ENCODE measurements around the gene TRIM29.

The TRIM29 gene

DNA sequence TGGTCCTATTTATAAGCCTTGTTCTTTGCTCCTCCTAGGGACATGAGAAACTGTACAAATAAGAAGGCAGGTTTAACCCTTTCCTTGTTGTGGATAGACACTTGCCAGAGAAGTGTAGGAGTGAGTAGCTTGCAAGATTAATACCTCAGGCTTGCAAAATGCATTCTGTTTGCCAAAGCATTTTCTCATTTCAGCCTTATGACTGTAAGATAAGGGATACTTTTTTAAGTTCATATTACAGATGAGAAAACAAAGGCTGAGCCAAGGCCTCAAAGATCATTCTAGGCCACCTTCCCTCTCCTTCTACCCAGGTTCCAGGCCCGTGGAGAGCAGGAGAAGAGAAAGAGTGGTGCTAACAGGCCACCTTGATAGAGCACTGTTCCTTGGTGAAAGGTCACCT is 46.8 kb downstream of the TRIM29 start:
- no peak for DNase-seq

DNA sequence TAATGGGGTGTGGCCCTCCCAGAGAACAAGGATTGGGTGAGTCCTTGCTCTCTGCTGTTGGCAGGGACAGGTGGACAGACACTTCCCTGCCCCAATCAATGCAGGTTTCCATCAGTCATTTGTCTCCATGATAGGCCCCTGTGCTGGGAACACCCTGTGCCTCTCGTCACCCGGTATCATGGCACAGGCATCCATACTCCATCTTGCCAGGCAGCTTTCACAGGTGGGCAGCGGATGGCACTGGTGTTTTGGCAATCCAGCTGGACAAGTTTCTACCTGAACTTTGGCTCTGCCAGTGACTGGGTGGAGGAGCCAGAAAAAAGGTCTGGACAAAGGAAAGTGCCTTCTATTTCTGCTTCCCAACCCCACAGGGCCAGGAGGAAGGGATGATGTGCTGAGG is 47.5 kb downstream of the TRIM29 start:
- DNase-seq = no peak

DNA sequence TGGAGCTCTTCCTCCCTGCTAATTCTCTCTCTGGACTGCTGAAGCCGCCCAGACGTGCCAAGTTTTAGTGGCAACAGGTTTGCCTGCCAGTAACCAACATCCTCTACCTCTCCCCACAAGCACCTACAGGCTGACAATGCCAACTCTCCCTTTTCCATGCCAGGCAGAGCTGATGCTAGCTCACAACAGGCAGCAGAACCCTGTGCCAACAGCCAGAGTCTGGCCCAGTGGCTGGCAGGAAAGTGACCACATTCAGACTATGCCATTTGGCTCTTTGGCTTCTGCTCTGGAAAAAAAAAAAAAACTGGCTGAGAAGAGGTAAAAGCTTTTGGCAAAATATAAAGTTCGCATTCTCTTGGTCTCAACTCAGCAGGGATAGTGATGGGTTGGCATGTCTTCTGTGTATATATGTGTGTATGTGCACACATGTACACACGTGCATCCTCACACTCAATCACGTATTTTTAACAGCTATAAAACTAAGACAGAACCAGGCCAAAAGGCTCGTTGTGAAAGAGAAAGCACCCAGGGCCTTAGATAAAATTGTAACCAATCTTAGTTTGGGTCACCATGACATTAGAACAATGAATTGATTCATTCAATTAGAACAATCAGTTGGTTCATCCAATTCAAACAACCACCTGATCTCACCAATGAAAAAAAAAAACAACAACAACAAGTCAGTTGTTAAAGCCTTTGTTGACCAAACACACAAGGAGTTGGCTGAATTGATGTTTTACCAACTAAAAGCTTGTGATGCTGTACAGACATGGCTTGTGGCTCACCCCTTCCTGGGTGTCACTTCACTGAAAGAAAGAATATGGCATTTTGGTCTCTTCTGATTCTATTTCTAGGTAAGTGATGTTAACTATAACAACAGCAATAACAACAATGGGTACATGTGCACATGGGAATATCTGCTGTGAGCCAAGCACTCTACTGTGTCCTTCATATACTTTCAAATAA is 48.6 kb downstream of the TRIM29 start:
- no peak for DNase-seq

DNA sequence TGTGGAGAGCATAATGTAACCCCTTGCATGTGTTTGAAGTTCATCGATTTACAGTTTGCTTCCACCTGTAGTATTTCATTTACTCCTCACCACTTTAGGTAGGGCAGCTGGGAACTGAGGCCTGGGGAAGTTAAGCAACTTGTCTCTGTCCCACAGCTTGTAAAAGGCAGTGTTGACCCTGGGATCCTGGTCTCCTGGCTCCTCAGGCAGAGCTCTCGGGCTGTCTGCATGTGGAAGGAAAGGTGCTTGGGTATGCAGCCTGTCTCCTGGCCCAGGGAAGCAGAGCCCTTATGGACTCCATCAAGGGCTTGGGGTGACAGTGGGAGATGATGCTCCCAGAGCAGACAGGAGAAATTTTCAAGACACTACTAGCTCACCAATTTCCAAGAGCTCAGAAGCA is 49.9 kb downstream of the TRIM29 start:
- DNase-seq = no peak

DNA sequence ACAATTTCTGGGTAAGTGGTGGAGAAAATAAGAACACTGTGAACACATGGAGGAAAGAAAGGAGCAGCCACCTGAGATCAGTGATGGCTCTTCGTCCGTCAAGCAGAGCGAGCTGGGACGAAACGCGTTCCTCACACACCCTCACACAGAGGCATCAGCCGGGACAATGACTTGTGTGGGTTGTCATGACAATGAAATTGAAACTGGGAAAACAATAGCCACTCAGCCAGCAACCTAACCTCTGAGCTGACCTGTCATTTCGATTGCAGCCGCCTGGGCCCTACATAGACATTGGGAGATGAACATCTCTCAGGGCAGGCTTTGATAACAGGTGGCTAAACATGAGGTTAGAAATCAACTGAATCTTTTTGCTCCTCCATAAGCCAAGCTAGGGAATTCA is 51.3 kb downstream of the TRIM29 start:
- DNase-seq = no peak

DNA sequence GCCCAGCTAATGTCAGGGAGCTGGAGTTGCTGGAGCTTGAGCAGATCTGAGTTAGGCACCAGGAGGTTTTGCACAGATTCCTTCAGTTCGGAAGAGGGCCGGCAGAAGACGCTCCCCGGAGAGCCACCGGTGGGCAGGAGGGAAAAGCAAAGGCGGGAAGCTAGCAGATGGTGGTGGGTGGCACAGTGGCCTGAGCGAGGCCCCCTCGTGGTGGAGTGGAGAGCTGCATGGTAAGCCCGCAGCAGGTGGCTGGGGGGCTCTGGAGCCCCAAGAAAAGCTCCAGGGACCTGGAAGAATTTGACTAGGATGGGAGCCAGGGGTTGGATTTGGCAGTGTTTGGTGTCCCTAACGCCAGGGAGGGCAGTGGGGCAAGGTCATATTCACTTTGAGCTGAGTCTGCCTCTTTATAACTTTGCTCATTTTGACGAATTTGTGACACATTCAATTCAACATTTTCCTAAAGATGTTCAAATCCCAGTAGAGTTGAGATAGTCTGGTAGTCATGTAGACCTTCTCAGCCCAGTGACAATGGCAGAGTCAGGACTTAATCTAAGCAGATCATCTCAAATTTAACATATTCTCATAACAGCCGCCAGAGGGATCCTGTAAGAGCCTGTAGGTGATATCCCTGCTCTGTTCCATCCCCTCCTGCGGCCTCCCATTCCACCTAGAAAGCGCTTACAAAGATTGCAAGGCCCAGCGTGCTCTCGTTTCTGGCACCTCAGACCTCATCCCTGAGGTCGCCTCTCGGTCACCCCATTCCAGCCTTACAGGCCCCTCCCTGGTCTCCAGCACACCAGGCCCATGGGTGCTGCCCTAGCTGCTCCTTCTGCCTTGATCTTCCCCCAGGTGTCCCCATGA is 57.9 kb downstream of the TRIM29 start:
- DNase-seq = peak; percentile 5

DNA sequence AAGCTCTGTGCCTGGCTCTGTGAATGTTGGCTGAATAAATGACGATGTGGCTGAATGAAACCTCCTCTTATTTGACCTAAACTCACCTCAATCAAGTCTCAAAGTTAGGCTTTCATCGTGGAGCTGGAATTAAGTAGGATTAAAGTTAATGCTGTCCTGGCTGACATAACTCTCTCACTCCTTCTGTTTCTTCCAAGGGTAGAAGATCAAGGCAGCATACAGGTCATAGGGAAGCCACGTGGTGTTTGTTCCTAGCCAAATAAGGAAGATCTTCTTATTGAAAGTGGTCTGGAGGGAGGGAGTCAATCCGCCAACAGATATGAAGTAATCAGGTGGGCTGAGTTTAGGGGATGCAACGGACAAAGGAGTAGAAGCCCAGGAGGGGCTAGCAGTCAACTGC is 59.5 kb downstream of the TRIM29 start:
- no peak for DNase-seq

DNA sequence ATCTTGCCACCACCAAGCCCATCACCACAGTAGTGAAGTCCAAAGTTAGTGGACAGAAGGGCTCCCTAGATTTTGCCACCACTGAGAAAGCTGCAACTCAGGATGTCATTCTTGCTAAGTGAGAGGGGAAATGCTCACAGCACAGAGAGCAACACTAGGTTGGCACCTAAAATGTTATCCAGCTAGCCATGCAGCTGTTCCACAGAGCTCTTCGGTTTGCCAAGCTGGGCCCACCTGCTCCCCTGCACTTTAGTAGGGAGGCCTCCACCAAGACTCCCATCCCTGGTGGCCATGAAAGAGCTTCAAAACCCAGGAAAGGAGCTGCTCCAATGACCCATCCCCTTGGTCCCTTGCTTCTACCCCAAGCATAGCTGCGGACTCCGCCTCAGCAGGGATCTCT is 63.8 kb downstream of the TRIM29 start:
- no peak for DNase-seq

DNA sequence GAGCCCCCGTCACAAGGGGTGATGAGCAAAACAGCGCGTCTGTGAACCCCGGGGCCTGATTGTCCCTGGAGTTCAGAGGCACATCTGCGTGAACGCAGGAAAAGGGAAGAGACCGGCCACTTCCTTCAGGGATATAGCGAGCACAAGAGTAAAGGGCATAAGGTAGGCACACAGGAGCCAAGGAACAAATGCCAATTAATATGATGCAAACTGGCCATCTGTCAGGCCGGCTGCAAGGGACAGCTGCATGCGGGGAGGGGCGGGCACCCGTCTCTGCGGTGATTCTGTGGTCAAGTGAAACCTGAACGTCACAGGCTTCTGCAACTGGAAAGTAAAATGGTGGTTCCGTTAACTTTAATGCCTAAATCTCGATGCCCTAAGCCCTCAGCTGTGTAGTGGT is 64.7 kb downstream of the TRIM29 start:
- DNase-seq = peak; percentile 26

DNA sequence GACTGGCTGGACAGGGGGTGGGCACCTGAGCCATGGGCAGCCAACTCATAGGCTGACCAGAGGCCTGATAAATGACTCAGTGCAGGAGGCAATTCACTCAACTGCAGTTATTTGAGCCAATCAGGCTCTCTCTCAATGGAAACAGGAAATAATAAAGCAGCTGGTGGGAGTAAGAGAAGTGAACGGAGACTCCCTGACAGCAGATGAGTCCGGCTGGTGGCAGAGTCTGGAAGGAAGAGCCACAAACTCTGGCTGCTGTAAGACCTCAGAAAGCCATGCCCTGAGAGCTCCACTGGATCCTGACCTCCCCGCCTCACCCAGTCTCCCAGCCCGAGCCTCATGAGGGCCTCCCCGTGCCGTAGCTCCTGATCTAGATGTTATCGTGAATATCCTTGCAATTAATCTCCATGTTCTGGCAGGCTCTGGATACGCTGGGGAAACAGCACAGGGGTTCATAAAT is 69.8 kb downstream of the TRIM29 start:
- no peak for DNase-seq

DNA sequence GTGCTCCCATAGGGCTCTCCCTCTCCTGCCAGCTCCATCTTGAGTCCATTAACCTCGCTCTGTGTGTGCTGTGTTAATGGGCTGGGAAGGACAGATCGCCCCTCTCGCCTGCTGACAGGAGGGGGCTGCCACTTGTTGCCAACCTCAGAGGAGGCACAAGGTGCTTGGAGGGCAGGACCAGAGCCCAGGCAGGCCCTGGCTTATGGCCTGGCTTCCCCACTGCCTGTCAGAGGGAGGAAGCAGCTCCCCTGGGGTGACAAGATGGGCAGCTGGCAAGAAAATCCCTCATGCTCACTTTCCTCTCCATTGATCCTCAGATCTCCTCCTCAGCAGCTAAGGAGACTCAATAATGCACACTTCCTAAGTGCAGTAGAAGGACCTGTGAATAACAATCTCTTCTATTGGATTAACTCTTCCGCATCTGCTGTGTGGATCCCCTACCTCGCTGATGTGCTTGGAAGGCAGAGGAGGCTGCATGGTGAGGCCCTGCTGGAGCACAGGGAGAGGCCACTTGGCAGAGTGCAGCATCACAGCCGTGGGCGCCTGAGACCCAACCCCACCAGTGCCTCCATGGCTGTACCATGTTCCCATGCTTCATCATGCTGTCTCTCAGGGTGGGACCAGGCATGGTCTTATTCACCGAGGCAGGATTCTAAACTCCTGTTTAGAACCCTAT is 70.3 kb downstream of the TRIM29 start:
- no peak for DNase-seq

DNA sequence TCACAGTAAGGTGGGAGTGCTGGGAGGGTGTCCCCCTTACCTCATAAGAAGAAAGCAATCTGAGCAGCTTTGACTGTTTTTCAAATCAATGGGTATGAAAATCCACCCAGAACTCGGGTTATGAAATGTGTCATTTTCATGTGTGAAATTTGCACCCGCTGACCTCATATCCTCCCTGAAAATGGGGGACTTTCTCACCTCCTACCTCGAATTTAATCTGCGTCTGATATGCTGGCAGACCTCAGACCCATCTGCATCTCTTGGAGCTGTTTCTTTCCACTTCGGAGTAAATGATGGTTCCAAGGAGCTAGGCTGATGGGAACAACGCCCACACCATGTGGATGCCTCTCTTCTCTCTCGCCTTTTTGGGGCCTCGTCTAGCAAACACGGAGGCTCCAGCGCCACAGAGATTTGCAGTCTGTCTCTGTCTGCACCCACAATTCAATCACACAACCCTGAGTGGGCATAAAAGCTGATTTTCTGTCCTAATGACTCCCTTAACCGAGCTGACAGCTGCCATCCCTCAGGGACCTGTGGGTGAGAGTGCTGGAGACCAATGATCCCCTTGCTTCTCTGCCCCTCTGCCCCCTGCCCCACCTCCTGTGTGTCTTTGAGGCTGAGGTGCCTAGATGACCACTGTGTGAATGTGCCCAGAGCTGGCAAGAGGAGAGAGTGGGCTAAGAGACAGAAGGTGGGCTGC is 71.0 kb downstream of the TRIM29 start:
- DNase-seq = no peak

DNA sequence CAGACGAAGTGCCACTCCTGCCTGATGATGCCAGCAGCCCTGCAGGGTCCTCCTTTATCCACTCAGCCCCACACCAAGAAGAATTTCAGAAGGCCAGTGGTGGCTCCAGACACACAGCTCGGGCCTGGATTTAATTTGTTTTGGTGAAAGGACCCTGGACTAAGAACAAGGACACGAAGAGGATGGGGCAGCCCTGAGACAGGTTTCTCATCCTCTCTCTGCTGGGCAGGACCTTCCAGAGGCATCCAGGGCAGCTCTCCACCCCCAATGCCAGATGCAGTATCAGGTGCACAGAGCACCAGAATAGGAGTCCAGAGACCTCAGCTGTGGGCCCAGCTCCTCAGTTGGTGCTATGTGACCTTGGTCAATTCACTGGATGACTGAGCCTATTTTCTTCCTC is 72.0 kb downstream of the TRIM29 start:
- DNase-seq = no peak

DNA sequence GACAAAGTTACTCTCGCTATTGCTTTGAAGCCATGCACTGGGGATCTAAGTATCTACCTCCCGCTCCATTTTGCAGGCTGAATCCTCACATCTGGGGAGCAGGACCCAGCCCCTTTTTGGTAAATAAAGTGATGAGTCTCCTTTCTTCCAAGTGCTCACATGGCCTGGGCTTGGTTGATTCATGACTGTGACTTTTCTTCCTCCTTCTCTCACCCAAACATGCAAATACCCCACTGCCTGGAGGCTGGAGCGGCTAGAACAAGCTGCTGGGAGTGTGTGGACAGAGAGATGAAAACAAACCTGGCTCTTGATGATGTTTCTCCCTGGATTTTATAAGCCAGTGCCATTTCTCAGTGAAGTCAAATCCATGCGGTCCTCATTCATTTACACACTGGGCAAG is 72.7 kb downstream of the TRIM29 start:
- no peak for DNase-seq

DNA sequence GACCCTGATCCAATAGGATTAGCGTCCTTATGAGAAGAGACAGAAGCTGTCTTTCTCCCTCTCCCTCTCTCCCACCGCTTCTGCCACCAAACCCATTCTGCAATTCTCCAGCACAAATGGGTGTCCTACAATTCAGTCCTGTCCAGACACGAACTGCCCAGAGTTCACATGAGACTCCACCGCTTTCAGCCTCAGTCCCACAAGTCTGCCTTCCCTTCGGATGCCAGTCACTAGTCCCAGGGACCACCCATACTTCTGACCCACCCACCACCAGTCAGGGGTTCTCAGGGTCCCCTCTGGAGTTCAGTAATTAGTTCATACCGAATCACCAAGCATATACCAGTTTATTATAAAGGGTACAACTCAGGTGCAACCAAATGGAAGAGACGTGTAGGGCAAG is 73.6 kb downstream of the TRIM29 start:
- DNase-seq = no peak

DNA sequence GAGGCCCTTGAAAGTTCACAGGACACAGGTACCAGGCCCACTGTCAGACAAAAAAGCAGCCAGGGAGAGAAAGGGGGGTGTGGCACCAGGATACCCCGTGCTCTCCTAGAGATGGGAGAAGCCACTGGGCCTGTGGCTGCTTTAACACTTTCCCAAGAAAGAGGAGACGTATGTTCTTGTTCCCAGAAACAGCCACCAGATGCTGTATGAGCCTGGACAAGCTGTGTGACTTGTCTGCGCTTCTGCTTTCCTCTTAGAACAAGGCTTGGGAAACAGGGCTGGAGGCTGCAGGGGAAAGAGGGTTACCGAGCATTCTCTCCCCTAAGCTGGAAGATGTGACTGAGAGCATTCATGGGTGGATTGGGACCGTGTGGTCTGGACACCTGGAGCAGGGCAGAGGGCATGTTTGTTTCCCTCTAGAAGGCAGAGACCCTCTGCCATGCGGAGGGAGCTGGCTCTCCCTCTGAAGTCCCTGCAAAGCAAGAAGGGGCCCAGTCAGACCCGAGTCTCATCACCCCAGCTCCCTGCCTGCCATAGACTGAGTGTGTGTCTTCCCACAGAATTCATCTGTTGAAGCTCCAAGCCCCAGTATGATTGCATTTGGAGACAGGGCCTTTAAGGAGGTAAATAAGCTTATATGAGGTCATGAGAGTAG is 74.1 kb downstream of the TRIM29 start:
- no peak for DNase-seq

DNA sequence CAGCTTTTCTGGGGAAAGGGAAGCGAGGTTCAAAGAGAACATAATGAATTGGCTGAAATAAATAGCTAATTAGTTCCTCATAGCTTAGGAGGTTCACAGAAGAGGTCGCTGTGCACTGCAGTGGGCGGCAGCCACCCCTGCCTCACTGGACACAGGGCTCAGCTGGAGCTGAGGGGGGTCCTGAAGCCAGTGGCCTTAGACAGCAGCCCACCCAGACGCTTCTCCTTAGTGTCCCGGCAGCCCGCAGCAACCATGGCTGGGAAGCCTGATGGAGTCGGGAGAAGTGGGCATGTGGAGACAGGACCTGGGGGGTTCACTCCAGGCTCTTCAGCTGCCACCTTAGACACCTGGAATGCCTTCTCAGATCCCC is 75.4 kb downstream of the TRIM29 start:
- DNase-seq = no peak

DNA sequence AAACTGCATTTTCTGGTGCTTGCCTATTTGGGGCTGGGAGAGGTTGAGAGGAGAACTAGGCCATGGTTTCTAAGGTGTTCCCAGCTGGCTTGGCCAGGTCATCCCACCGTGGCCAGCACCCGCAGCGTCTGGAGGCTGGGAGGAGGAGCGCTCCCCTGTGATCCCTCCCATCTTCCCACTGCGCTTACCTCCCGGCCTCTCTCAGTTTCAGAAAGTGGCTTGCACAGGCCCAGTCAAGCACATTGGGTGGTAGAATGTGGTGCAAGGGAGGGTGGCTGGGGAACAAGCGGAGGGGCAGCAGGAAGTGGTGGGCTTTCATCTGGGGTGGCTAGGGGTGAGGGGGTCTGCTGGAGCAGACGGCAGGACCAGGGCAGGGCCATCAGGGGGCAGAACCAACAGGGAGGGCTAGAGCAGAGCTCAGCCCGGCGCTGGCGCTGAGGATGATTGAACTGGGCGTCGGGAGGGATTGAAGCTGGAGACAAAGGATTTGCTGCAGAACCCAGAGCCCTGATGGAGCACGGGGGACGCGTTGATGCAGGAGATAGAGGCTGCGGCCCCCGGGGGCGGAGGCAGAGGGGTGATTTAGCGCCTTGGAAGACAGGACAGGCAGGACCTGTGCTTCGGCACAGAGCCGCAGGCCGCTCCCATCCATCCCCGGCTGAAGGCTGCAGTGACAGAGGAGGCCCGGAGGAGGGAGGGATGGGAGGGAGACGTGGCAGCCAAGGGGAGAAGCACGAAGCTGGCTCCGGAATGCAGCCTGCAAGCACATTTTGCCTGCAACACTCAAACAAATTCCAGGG is 76.0 kb downstream of the TRIM29 start:
- DNase-seq = no peak
